ENCODE measurements around the gene NBEA.

The NBEA gene

DNA sequence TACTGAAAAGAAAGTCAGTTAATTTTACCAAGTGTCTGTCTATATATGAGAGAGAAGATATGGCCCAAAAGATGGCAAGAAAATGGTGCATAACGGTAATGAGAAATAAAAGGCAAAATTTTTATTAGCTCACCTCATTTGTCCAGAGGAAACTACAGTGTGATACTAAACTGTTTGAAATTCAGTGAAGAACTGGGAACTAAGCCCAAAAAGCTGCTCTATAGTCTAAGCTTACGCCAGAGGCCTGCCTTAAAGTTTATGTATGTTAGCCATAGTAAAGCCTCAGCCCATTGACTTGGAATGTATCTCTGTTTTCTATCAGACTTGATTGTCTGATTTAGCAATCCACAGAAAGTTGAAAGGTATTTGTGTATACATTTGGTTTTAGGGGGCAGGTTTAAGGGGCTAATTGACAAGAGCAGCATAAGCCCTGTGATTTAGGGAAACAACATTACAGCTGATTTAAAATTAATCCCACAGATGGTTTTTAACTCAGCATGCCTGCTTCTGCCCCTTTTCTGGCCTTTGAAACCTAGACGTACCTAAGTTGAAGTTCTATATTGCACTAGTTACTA lies 625.4 kb downstream of the NBEA start:
- H3K36me3 ChIP-seq (ENCODE audit: control insufficient read depth, low read depth, low read length) = no peaks in the 10 kb centered on the region
- no peaks in the 10 kb centered on the region for H3K27me3 ChIP-seq (ENCODE audit: control insufficient read depth, insufficient read depth, low read length)
- H3K9ac ChIP-seq (ENCODE audit: low read length) = no peak overlapping the region
- no peak overlapping the region for H3K4me3 ChIP-seq (ENCODE audit: low read length)
- no peaks in the 10 kb centered on the region for H3K9me3 ChIP-seq (ENCODE audit: control insufficient read depth, low read depth, low read length)
- peaks cover 3% of the 10 kb centered on the region for H3K4me1 ChIP-seq (ENCODE audit: control insufficient read depth, low read depth, low read length)
- no peak overlapping the region for H3K27ac ChIP-seq (ENCODE audit: low read length)

DNA sequence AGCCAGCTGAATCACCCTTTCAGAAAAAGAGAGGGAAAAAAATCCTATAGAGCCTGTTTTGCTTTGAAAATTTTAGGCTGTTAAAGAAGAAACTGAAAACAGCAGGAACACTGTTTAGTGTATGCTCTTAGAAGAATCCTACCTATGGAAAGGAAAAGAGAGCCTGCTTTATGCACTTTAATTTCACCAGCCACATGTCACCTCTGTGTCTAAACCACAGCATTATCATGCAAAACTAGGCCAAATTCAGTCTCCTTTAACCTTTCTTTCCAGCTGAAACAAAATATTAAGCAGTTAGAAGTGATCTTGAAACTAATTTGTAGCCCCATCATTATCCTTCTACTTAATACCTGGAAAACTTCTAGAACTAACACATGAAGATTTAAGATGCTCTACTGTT lies 631.6 kb downstream of the NBEA start:
- no peak overlapping the region for H3K9ac ChIP-seq (ENCODE audit: low read length)
- H3K36me3 ChIP-seq (ENCODE audit: control insufficient read depth, low read depth, low read length) = no peaks in the 10 kb centered on the region
- H3K4me1 ChIP-seq (ENCODE audit: control insufficient read depth, low read depth, low read length) = peaks cover 15% of the 10 kb centered on the region
- no peaks in the 10 kb centered on the region for H3K9me3 ChIP-seq (ENCODE audit: control insufficient read depth, low read depth, low read length)
- no peak overlapping the region for H3K27ac ChIP-seq (ENCODE audit: low read length)
- no peaks in the 10 kb centered on the region for H3K27me3 ChIP-seq (ENCODE audit: control insufficient read depth, insufficient read depth, low read length)
- no peak overlapping the region for H3K4me3 ChIP-seq (ENCODE audit: low read length)

DNA sequence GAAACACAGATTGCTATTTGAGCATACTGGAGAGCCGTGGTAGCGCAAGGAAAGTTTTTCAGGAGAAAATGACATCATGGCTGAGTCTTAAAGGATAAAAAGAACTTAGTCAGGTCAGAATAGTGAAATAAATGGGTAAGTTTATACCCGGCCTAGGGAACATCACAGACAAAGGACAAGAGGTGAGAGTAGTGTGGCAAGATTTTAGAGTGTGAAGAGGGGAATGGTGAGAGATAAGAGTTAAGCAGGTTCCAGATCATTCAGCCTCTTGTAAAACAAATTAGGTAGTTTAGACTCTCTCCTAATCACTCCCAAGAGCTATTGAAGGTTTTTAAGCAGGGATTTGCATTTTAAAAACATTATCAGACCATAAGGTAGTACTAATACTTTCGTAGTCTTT lies 650.4 kb downstream of the NBEA start:
- Histone ChIP-seq H3K4me3 (ENCODE audit: low read length) (no peak overlapping the region), H3K27me3 (ENCODE audit: control insufficient read depth, insufficient read depth, low read length) (no peaks in the 10 kb centered on the region), H3K36me3 (ENCODE audit: control insufficient read depth, low read depth, low read length) (no peaks in the 10 kb centered on the region), H3K9me3 (ENCODE audit: control insufficient read depth, low read depth, low read length) (no peaks in the 10 kb centered on the region), H3K4me1 (ENCODE audit: control insufficient read depth, low read depth, low read length) (peaks cover 5% of the 10 kb centered on the region), H3K9ac (ENCODE audit: low read length) (no peak overlapping the region), H3K27ac (ENCODE audit: low read length) (no peak overlapping the region)

DNA sequence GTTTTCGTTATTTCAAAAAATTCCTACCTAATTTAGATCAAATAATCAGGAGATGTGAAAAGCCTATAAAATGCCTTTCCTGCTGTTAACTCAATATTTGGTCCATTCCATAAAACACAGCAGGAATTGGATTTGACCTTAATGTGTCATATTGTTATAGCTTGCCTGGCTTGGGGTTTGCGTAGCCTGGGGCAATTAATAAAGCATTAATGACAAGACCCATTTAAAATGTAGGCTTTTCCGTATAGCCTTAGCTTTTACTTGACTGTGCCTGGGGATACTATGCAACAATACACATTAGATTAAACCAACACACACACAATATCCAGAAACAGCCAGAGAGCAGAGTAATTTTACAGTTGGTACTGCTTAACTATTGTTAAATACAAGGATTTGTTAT lies 651.6 kb downstream of the NBEA start:
- H3K27ac ChIP-seq (ENCODE audit: low read length) = no peak overlapping the region
- peaks cover 5% of the 10 kb centered on the region for H3K4me1 ChIP-seq (ENCODE audit: control insufficient read depth, low read depth, low read length)
- H3K4me3 ChIP-seq (ENCODE audit: low read length) = no peak overlapping the region
- no peak overlapping the region for H3K9ac ChIP-seq (ENCODE audit: low read length)
- no peaks in the 10 kb centered on the region for H3K27me3 ChIP-seq (ENCODE audit: control insufficient read depth, insufficient read depth, low read length)
- no peaks in the 10 kb centered on the region for H3K36me3 ChIP-seq (ENCODE audit: control insufficient read depth, low read depth, low read length)
- no peaks in the 10 kb centered on the region for H3K9me3 ChIP-seq (ENCODE audit: control insufficient read depth, low read depth, low read length)

DNA sequence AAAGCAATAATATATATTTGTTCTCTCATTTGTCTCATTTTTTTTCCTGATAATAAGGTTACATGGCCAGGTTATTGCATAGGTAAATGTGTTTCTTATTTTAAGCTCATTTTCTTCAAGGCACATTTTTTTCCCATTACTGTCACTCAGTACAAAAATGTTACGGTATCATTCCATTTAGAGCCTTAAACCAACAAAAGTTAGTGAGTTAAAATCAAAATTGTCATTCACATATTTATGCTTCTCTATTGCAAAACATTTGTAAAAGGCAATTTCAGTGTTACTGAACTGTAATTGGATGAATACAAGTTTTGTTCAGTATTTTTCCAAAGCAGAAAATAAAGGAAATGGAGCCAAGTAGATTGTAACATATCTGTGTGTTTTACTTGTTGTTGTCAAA lies 652.0 kb downstream of the NBEA start:
- Histone ChIP-seq H3K27me3 (ENCODE audit: control insufficient read depth, insufficient read depth, low read length) (no peaks in the 10 kb centered on the region), H3K4me1 (ENCODE audit: control insufficient read depth, low read depth, low read length) (peaks cover 5% of the 10 kb centered on the region), H3K36me3 (ENCODE audit: control insufficient read depth, low read depth, low read length) (no peaks in the 10 kb centered on the region), H3K4me3 (ENCODE audit: low read length) (no peak overlapping the region), H3K9me3 (ENCODE audit: control insufficient read depth, low read depth, low read length) (no peaks in the 10 kb centered on the region), H3K27ac (ENCODE audit: low read length) (no peak overlapping the region), H3K9ac (ENCODE audit: low read length) (no peak overlapping the region)

- no peaks in the 10 kb centered on the region for H3K27me3 ChIP-seq (ENCODE audit: control insufficient read depth, insufficient read depth, low read length)
- H3K9ac ChIP-seq (ENCODE audit: low read length) = no peak overlapping the region
- no peak overlapping the region for H3K27ac ChIP-seq (ENCODE audit: low read length)
- peaks cover 5% of the 10 kb centered on the region for H3K4me1 ChIP-seq (ENCODE audit: control insufficient read depth, low read depth, low read length)
- H3K4me3 ChIP-seq (ENCODE audit: low read length) = no peak overlapping the region
- H3K9me3 ChIP-seq (ENCODE audit: control insufficient read depth, low read depth, low read length) = no peaks in the 10 kb centered on the region
- no peaks in the 10 kb centered on the region for H3K36me3 ChIP-seq (ENCODE audit: control insufficient read depth, low read depth, low read length)
Observed at GRCh38 chr13:35595181-35595580, 653.1 kb downstream of the NBEA start.

DNA sequence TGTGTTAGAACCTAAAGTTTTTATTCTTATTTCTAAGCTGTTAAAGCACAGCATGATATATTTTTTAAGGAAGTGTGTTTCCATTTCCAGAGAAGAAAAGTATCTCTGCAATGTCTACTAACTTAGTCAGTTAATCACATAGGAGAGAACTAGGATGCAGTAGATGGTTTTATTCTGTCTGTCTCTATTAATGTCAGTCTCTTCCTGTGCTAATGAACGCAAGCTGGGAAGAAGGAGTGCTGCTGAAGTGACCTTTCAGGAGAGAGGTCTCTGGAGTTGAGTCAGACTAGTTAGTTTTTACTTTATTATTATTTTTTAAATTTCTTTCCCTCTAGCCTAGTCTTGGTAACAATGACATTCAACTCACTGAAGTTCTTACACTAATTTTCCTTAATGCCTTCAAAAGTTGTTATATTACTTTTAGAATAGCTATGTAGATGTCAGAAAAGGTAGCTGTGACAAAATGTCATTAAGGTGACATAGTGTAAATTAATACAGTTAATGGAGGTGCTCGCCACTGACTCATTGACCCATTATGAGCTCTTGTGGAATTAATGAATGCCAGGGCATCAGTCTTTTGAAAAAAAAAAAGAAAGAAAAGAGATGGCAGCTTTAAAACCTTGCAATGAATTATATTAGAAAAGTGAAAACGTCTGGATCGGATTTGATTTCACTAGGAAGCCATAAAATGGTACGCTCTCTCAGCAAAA lies 654.4 kb downstream of the NBEA start:
- Histone ChIP-seq H3K27me3 (ENCODE audit: control insufficient read depth, insufficient read depth, low read length) (no peaks in the 10 kb centered on the region), H3K4me3 (ENCODE audit: low read length) (no peak overlapping the region), H3K4me1 (ENCODE audit: control insufficient read depth, low read depth, low read length) (peaks cover 5% of the 10 kb centered on the region), H3K9me3 (ENCODE audit: control insufficient read depth, low read depth, low read length) (no peaks in the 10 kb centered on the region), H3K36me3 (ENCODE audit: control insufficient read depth, low read depth, low read length) (no peaks in the 10 kb centered on the region), H3K9ac (ENCODE audit: low read length) (no peak overlapping the region), H3K27ac (ENCODE audit: low read length) (no peak overlapping the region)

- H3K27me3 ChIP-seq (ENCODE audit: control insufficient read depth, insufficient read depth, low read length) = no peaks in the 10 kb centered on the region
- H3K4me1 ChIP-seq (ENCODE audit: control insufficient read depth, low read depth, low read length) = peaks cover 3% of the 10 kb centered on the region
- H3K9ac ChIP-seq (ENCODE audit: low read length) = no peak overlapping the region
- no peak overlapping the region for H3K4me3 ChIP-seq (ENCODE audit: low read length)
- no peaks in the 10 kb centered on the region for H3K9me3 ChIP-seq (ENCODE audit: control insufficient read depth, low read depth, low read length)
- no peak overlapping the region for H3K27ac ChIP-seq (ENCODE audit: low read length)
- H3K36me3 ChIP-seq (ENCODE audit: control insufficient read depth, low read depth, low read length) = no peaks in the 10 kb centered on the region
Observed at GRCh38 chr13:35597451-35597850, 655.4 kb downstream of the NBEA start.

- Histone ChIP-seq H3K27ac (ENCODE audit: low read length) (no peak overlapping the region), H3K9me3 (ENCODE audit: control insufficient read depth, low read depth, low read length) (no peaks in the 10 kb centered on the region), H3K36me3 (ENCODE audit: control insufficient read depth, low read depth, low read length) (no peaks in the 10 kb centered on the region), H3K9ac (ENCODE audit: low read length) (no peak overlapping the region), H3K27me3 (ENCODE audit: control insufficient read depth, insufficient read depth, low read length) (no peaks in the 10 kb centered on the region), H3K4me3 (ENCODE audit: low read length) (no peak overlapping the region), H3K4me1 (ENCODE audit: control insufficient read depth, low read depth, low read length) (no peaks in the 10 kb centered on the region)
Observed at GRCh38 chr13:35598233-35598632, 656.2 kb downstream of the NBEA start.

DNA sequence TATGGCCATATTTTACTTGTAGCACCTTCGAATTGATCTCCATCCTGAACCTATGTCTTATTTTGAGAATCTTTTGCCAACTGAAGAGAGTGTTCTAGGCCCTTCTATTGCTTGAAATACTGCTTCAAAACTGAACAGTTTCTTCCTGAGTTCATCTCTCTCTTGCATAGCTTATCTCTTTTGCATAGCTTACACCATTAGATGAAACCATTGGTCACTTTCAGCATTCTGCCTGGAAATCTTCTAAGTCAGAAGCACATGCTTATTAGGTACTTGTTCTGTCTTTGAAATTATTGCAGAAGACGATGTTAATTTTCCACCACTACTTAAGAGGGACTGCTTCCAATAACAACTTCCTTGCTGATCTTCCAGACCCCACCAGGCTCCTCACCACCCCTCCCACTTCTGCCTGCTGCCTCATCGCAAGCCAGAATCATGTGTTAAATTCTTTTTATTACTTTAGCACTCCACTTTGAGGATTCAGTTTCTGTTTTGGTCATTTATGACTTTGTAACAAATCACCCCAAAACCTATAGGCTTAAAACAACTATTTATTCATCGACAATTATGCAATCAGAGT lies 656.8 kb downstream of the NBEA start:
- no peaks in the 10 kb centered on the region for H3K9me3 ChIP-seq (ENCODE audit: control insufficient read depth, low read depth, low read length)
- no peak overlapping the region for H3K9ac ChIP-seq (ENCODE audit: low read length)
- no peak overlapping the region for H3K27ac ChIP-seq (ENCODE audit: low read length)
- no peaks in the 10 kb centered on the region for H3K4me1 ChIP-seq (ENCODE audit: control insufficient read depth, low read depth, low read length)
- no peaks in the 10 kb centered on the region for H3K27me3 ChIP-seq (ENCODE audit: control insufficient read depth, insufficient read depth, low read length)
- no peak overlapping the region for H3K4me3 ChIP-seq (ENCODE audit: low read length)
- no peaks in the 10 kb centered on the region for H3K36me3 ChIP-seq (ENCODE audit: control insufficient read depth, low read depth, low read length)

DNA sequence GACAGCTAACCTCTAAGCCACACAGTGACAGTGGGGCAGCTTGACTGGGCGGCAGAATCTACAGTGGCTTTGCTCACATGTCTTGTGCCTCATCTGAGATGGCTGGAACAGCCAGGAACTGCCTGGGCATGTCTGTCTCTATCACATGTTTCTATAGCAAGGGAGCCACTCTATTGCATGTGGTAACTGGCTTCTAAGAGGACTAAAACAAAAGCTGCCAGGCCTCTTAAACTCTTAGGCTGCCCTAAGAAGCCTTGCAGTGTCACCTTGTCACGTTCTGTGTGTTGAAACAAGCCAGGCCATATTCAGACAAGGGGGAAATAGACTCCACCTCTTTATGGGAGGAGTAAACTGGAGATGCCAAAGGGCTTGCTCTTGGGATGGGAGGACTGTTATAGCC lies 657.3 kb downstream of the NBEA start:
- Histone ChIP-seq H3K9ac (ENCODE audit: low read length) (no peak overlapping the region), H3K4me3 (ENCODE audit: low read length) (no peak overlapping the region), H3K27me3 (ENCODE audit: control insufficient read depth, insufficient read depth, low read length) (no peaks in the 10 kb centered on the region), H3K36me3 (ENCODE audit: control insufficient read depth, low read depth, low read length) (no peaks in the 10 kb centered on the region), H3K27ac (ENCODE audit: low read length) (no peak overlapping the region), H3K9me3 (ENCODE audit: control insufficient read depth, low read depth, low read length) (no peaks in the 10 kb centered on the region), H3K4me1 (ENCODE audit: control insufficient read depth, low read depth, low read length) (no peaks in the 10 kb centered on the region)

DNA sequence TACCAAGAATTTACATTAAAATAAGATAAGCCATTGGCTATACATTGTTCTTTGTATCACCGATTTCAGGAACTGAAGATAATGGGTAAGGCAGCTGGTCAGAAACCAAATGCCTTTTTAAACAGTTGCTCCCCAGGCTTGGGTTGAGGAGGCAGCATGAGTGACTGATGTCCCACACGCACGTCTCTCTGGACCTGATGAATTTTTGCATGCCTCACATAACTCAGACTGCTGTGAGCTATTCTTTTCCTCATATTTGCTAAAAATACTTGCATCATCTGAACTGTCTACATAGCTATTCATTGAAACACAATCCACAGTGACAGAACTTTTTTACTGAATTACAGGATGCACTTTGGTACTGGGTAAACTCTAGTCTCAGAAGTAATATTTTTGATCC lies 658.1 kb downstream of the NBEA start:
- no peaks in the 10 kb centered on the region for H3K9me3 ChIP-seq (ENCODE audit: control insufficient read depth, low read depth, low read length)
- no peaks in the 10 kb centered on the region for H3K4me1 ChIP-seq (ENCODE audit: control insufficient read depth, low read depth, low read length)
- H3K9ac ChIP-seq (ENCODE audit: low read length) = no peak overlapping the region
- no peak overlapping the region for H3K4me3 ChIP-seq (ENCODE audit: low read length)
- H3K27me3 ChIP-seq (ENCODE audit: control insufficient read depth, insufficient read depth, low read length) = no peaks in the 10 kb centered on the region
- H3K36me3 ChIP-seq (ENCODE audit: control insufficient read depth, low read depth, low read length) = no peaks in the 10 kb centered on the region
- no peak overlapping the region for H3K27ac ChIP-seq (ENCODE audit: low read length)

Measured in iPS-18a (cell line).